Right lobe of liver (tissue), 6 donors: ENCODE data around the gene ISCA2. TPM values are rescaled to one million over a fixed set of nuclear protein-coding genes. Genes with fewer than 3 reads are reported as not detected.

Experiments
- ATAC-seq, 4 donors: fragments of 200-7000 bp; cut with Tn5 transposase; one replicate each; pipeline ENCODE4 v1.9.1; 2020; ENCODE audit warnings: mild to moderate bottlenecking in 4 of 4, moderate library complexity in 4 of 4
- DNase-seq, 3 donors: peaks; one replicate each; pipeline ENCODE4 v3.0.0-alpha.2; 2020
- H3K27ac ChIP-seq, 3 donors: fragments of 200-600 bp; one replicate each; pipeline ENCODE4 v1.8.0; 2022
- H3K27me3 ChIP-seq, 2 donors: fragments of 200-600 bp; one replicate each; pipeline ENCODE4 v1.8.0; 2022
- H3K36me3 ChIP-seq, 4 donors: fragments of 200-600 bp; sonication (generic) in 1 of 4; one replicate each; pipeline versions ENCODE4 v1.5.1 to v1.8.0; 2017 to 2022; ENCODE audit warnings: control low read depth in 1 of 4
- H3K4me1 ChIP-seq, 4 donors: fragments of 200-600 bp; sonication (generic) in 1 of 4; one replicate each; pipeline versions ENCODE4 v1.5.1 to v1.8.0; 2017 to 2022; ENCODE audit warnings: control low read depth in 1 of 4
- H3K4me3 ChIP-seq, 3 donors: fragments of 200-600 bp; one replicate each; pipeline ENCODE4 v1.8.0; 2022
- H3K9me3 ChIP-seq, 4 donors: fragments of 200-600 bp; sonication (generic) in 1 of 4; one replicate each; pipeline versions ENCODE4 v1.5.1 to v1.8.0; 2017 to 2022; ENCODE audit warnings: control low read depth in 1 of 4
- CTCF ChIP-seq, 4 donors: fragments of 200-600 bp in 3 of 4; fragments of 450-650 bp in 1 of 4; IDR thresholded peaks; one replicate each; pipeline versions ENCODE4 v1.5.1 to v1.8.0; 2016 to 2022; ENCODE audit warnings: antibody characterized with exemption in 4 of 4, mild to moderate bottlenecking in 2 of 4
- POLR2A ChIP-seq: fragments of 450-650 bp; IDR thresholded peaks from one replicate; pipeline ENCODE4 v1.6.1; 2017; ENCODE audit warnings: antibody characterized with exemption, mild to moderate bottlenecking
- WGBS: methylation state at CpG from one replicate; pipeline ENCODE4 v1.1.6; 2018; ENCODE audit warnings: low coverage, low lambda C conversion rate; ENCODE audit not compliant: insufficient coverage; ENCODE audit errors: missing lambda C conversion rate; 5-methylcytosine and 5-hydroxymethylcytosine counted together
- intact Hi-C, 2 donors: fragments of 100-400 bp; cut with DNase I; formaldehyde crosslinking; loops; one replicate each; pipeline versions ENCODE4 v1.11.2 to v1.14.1; 2022
- total RNA-seq, 6 experiments: library from RNA; depleted of rRNA in 2 of 6; stranded (reverse); fragments of >200 nt in 2 of 6; fragmentation: NEBNext Ultra II Directional in 3 of 6; extraction: Animal tissue kit (Norgen Biotek cat#: 25700) in 3 of 6; gene quantifications; one replicate each; pipeline versions ENCODE4 v1.1.0 to v1.2.4, GENCODE V29; 2016 to 2023
- donor health status: DM: no; HTN: yes; CAD: no.
- donor health status: DM: no; HTN: no; CAD: no.
- donor health status: DM: no; HTN: no; CAD: no.
- donor health status: DM: no; HTN: yes; CAD: no.
- donor health status: DM: no; HTN: yes; CAD: no.

ISCA2 gene
- total RNA-seq, 6 experiments from 2014 or later = 7.8 to 16.3 (median 11.4) TPM

DNA sequence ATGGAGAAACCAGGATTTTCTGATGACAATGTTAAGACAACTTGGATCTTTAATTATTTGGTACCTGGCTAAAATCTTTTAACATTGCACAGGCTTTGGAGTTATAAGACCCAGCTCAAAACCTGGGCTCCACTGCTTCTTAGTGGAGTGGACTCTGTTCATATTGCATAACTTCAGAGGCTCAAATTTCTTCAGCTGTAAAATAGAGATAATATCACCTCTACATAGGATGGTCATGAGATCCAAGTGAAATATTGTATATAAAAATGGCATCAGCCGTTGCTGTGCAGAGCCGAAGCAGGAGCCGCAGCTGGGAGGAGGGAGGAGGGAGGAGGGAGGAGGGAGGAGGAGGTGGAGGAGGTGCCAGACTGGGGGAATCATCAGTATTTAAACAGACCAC lies 11.0 kb upstream of the ISCA2 start:
- ATAC-seq = no peak
- Histone ChIP-seq H3K27ac (no peak overlapping the region), H3K4me1 (no peaks in the 10 kb centered on the region), H3K36me3 (peaks cover 0 to 42% (median 9%) of the 10 kb centered on the region in 4 donors), H3K4me3 (no peak overlapping the region), H3K27me3 (no peaks in the 10 kb centered on the region), H3K9me3 (no peaks in the 10 kb centered on the region)
- TF ChIP-seq CTCF (IDR thresholded peaks at IDR 0.05) = no peak
- no peak for TF ChIP-seq POLR2A
- no peak for DNase-seq
- intact Hi-C loops = loop anchor here in 1 of 2 donors (5.0 kb wide), 1 partner anchor 120 kb away; no protein-coding TSS in a partner anchor
- WGBS = 95% methylated on average over 3 of the region's 3 CpGs

DNA sequence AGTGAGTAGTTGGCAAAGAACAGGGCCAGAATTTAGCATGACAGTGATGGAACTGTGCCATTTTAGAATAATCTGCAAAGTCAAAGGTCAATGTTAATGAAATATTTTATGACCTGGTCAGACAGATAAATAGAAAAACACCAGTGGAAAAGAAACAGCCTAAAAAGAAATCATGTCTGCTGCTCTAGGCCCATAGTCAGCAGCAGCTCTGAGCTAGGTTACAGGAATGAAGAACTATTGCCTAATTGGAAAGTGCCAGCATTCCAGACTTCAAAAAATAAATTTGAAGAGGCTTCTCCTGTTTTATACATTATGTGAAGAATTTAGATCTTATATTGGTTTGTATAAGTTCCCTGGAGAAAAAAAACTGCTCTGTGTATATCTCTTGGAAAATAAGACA lies 10.2 kb upstream of the ISCA2 start:
- intact Hi-C loops = loop anchor here in 1 of 2 donors (5.0 kb wide), 1 partner anchor 121 kb away; no protein-coding TSS in a partner anchor
- Histone ChIP-seq H3K36me3 (peaks cover 0 to 42% (median 9%) of the 10 kb centered on the region in 4 donors), H3K27ac (no peak overlapping the region), H3K9me3 (no peaks in the 10 kb centered on the region), H3K27me3 (no peaks in the 10 kb centered on the region), H3K4me3 (no peak overlapping the region), H3K4me1 (no peaks in the 10 kb centered on the region)
- TF ChIP-seq CTCF (IDR thresholded peaks at IDR 0.05) (no peak), POLR2A (no peak)
- ATAC-seq (no peak), DNase-seq (no peak)

- 83% methylated on average over 3 of the region's 3 CpGs for WGBS
- H3K9me3 ChIP-seq = no peaks in the 10 kb centered on the region
- ATAC-seq (no peak), DNase-seq (no peak)
- no peak overlapping the region for H3K27ac ChIP-seq
- intact Hi-C loops = no loop called here
- no peak overlapping the region for H3K4me3 ChIP-seq
- TF ChIP-seq POLR2A = no peak
- no peak for TF ChIP-seq CTCF (IDR thresholded peaks at IDR 0.05)
- peaks cover 0 to 21% (median 0%) of the 10 kb centered on the region in 4 donors for H3K36me3 ChIP-seq
- no peaks in the 10 kb centered on the region for H3K4me1 ChIP-seq
- no peaks in the 10 kb centered on the region for H3K27me3 ChIP-seq
These were observed 7.4 kb upstream of the ISCA2 start for GRCh38 chr14:74486164-74486563.

DNA sequence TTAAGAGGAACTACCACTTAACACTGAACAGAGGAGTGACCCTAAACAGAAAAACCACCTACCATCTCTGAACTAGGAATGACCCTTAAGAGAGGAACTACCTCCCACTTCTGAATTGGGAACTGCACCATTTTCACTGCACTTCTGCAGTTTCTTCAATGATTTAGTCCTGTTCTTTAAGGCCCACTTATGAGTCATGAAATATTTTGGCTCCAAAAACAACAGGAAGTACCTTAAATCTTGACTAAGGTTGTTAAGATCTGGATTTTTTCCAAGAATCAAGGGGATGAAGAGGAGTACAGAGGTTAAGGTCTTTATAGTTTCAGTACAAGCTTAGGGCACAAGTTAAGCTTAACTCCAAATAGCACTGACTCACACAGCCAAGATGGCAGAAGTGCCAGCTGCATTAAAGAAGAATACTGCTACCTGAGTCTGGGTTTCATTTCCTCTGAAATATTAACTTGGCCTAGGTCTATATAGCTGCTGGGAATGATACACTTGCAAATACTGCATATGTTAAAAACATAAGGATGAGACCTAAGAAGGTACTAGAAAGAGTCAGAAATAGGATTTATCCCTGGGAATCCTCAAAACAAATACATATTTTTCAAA lies 4.7 kb upstream of the ISCA2 start:
- H3K27ac ChIP-seq = no peak overlapping the region

More for the DNA sequence above, 4.7 kb upstream of the ISCA2 start:
- DNase-seq (no peak), ATAC-seq (no peak)
- Histone ChIP-seq H3K4me1 (no peaks in the 10 kb centered on the region), H3K36me3 (peaks cover 0 to 9% (median 0%) of the 10 kb centered on the region in 4 donors), H3K27me3 (no peaks in the 10 kb centered on the region), H3K4me3 (no peak overlapping the region), H3K9me3 (no peaks in the 10 kb centered on the region)
- TF ChIP-seq CTCF (IDR thresholded peaks at IDR 0.05) (no peak), POLR2A (no peak)
- intact Hi-C loops = no loop called here
